Prostate gland (tissue), 2 donors: Measurements from ENCODE around the gene ARL15. TPM values are rescaled to one million over a fixed set of nuclear protein-coding genes. Genes with fewer than 3 reads are reported as not detected.

ENCODE experiments used
- DNase-seq: peaks from one replicate; pipeline ENCODE4 v3.0.0-alpha.2; 2019; ENCODE audit warnings: low spot score
- H3K27ac ChIP-seq, 2 donors: fragments of 200-600 bp; sonication (generic); 2 replicates each; pipeline ENCODE4 v1.5.1; 2017 to 2019
- H3K27me3 ChIP-seq: fragments of 200-600 bp; sonication (generic); replicated peaks from 2 replicates; pipeline ENCODE4 v1.5.1; 2019; ENCODE audit not compliant: insufficient read depth
- H3K36me3 ChIP-seq, 2 donors: fragments of 200-600 bp; sonication (generic); 1 replicate in 1 of 2; 2 replicates in 1 of 2; pipeline versions ENCODE4 v1.5.1 to v1.8.1; 2017 to 2019
- H3K4me1 ChIP-seq: fragments of 200-600 bp; sonication (generic); replicated peaks from 2 replicates; pipeline ENCODE4 v1.5.1; 2019
- H3K4me3 ChIP-seq, 2 donors: fragments of 200-600 bp; sonication (generic); 2 replicates each; pipeline ENCODE4 v1.5.1; 2017 to 2019
- H3K9me3 ChIP-seq: fragments of 200-600 bp; sonication (generic); 2 replicates; pipeline ENCODE4 v1.5.1; 2017
- POLR2A ChIP-seq: fragments of 450-650 bp; IDR thresholded peaks from one replicate; pipeline ENCODE4 v1.6.1; 2016; ENCODE audit warnings: antibody characterized with exemption, mild to moderate bottlenecking
- POLR2AphosphoS5 ChIP-seq: sonication (generic); formaldehyde crosslinking; IDR thresholded peaks from one replicate; pipeline ENCODE4 v1.6.1; 2017; ENCODE audit warnings: antibody characterized with exemption
- WGBS: methylation state at CpG from one replicate; pipeline ENCODE4 v1.1.5; 2018; 5-methylcytosine and 5-hydroxymethylcytosine counted together
- intact Hi-C: fragments of 100-400 bp; cut with DNase I; formaldehyde crosslinking; loops from one replicate; pipeline ENCODE4 v1.14.2; 2022
- total RNA-seq, 2 donors: library from RNA; depleted of rRNA; stranded (reverse); fragments of >200 nt; gene quantifications; one replicate each; pipeline ENCODE4 v1.1.0, GENCODE V29; 2016
- TF ChIP-seq, protein P1 (sequence below), 4 experiments: fragments of 200-600 bp in 2 of 4; fragments of 450-650 bp in 2 of 4; sonication (generic) in 2 of 4; IDR thresholded peaks; 1 replicate in 3 of 4; 2 replicates in 1 of 4; pipeline ENCODE4 v1.5.1; 2016 to 2019; ENCODE audit warnings: antibody characterized with exemption in 4 of 4, mild to moderate bottlenecking in 2 of 4, moderate library complexity in 2 of 4

The ARL15 gene
- total RNA-seq, 2 donors from 2014 or later: 16.1 to 38.4 TPM

DNA sequence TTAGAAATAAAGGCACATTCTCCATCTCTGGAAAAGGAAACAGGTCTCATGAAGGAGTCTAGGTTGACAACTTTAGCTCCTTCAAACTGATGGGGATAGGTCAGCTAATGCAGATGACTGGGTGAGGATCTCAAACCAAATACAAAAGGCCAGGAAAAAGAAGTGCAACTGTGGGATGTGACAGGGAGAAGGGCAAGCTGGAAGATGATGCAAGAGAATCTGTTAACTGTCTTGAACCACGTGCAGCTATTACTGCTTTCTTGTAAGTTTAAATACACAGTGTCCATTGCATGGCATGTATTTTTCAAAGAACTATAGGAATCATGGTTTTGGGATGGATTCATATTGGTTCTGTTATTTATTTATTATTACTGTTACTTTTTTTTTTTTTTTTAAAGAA, 418.1 kb downstream of the ARL15 start:
- no peak for TF ChIP-seq POLR2A
- TF ChIP-seq, protein P1, sequence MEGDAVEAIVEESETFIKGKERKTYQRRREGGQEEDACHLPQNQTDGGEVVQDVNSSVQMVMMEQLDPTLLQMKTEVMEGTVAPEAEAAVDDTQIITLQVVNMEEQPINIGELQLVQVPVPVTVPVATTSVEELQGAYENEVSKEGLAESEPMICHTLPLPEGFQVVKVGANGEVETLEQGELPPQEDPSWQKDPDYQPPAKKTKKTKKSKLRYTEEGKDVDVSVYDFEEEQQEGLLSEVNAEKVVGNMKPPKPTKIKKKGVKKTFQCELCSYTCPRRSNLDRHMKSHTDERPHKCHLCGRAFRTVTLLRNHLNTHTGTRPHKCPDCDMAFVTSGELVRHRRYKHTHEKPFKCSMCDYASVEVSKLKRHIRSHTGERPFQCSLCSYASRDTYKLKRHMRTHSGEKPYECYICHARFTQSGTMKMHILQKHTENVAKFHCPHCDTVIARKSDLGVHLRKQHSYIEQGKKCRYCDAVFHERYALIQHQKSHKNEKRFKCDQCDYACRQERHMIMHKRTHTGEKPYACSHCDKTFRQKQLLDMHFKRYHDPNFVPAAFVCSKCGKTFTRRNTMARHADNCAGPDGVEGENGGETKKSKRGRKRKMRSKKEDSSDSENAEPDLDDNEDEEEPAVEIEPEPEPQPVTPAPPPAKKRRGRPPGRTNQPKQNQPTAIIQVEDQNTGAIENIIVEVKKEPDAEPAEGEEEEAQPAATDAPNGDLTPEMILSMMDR (IDR thresholded peaks at IDR 0.05): no peak
- TF ChIP-seq POLR2AphosphoS5: no peak

DNA sequence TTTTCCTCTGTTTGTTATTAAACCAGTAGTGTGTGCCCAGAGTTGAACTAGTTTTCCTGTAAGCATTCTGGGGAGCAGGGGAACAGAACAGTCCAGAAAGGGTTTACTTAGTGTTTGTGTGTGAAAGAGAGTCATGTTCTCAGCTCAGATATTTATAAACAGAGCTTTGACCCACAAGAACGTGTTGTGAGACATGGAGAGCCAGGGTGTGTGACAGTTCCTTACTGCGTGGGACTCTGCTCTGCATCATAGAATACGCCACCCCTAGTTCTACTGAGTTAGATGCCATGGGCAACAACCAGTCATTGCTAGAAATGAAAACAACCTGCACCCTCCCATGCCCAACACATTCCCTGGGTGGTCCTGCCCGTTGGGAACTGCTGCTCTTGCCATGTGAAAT, 419.2 kb downstream of the ARL15 start:
- 59% methylated on average over 4 of the region's 4 CpGs for WGBS
- Histone ChIP-seq H3K36me3 (no peaks in the 10 kb centered on the region), H3K4me3 (no peak overlapping the region), H3K27me3 (no peaks in the 10 kb centered on the region), H3K9me3 (no peaks in the 10 kb centered on the region), H3K27ac (peak overlapping the region; percentile 38 to 61), H3K4me1 (no peaks in the 10 kb centered on the region)
- DNase-seq: no peak
- no peak for TF ChIP-seq POLR2A
- TF ChIP-seq POLR2AphosphoS5: peak; percentile 22
- TF ChIP-seq, protein P1 (IDR thresholded peaks at IDR 0.05): no peak
- intact Hi-C loops: loop anchor here (10.0 kb wide), 1 partner anchor 1096 kb away; no protein-coding TSS in a partner anchor

More for the DNA sequence above, 418.1 kb downstream of the ARL15 start:
- H3K4me3 ChIP-seq: no peak overlapping the region
- H3K9me3 ChIP-seq: no peaks in the 10 kb centered on the region
- DNase-seq: no peak
- no peaks in the 10 kb centered on the region for H3K27me3 ChIP-seq
- no peaks in the 10 kb centered on the region for H3K4me1 ChIP-seq
- 67% methylated on average over 1 of the region's 1 CpG for WGBS
- peak overlapping the region in 1 of 2 donors; percentile 38 for H3K27ac ChIP-seq
- intact Hi-C loops: loop anchor here (10.0 kb wide), 1 partner anchor 1097 kb away; no protein-coding TSS in a partner anchor
- H3K36me3 ChIP-seq: no peaks in the 10 kb centered on the region

DNA sequence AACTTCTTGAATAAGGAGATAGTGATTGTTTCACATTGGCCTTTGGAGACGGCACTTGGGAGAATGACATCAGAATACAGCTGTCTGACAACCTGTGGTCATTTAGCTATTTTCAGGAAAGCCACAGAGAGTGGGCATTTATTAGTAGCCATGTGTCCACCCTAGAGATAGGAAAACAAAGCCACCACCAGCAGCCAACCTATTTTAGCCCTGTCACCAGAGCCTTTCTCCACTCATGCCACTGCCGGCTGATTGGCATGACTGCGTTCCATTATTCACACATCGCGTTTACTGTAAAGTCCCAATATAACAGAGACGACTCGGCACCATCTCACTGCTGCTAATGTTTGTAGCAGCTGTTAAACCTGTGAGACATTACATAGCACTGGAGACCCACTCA, 419.9 kb downstream of the ARL15 start:
- 82% methylated on average over 7 of the region's 7 CpGs for WGBS
- H3K27ac ChIP-seq: peak overlapping the region; percentile 45 to 61
- no peak for DNase-seq

DNA sequence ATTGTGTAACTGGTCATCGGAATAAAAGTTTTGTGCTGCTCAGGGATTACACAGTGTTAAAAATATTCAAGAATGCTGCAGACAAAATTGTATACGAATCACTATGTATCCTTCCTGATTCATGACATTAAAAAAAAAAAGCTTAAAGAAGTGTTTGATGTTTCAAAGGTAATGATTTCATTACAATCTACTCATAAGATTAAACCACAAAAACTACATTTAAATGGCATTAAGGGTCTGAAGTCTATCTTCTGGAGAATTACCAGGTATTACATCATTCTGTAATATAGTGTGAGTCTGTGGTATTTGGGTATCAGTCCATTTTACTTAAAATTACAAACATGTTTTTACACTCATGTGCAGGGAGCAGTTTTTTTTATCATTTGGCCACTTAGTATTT, 425.5 kb downstream of the ARL15 start:
- Histone ChIP-seq H3K9me3 (no peaks in the 10 kb centered on the region), H3K4me1 (no peaks in the 10 kb centered on the region), H3K27ac (no peak overlapping the region), H3K36me3 (no peaks in the 10 kb centered on the region), H3K4me3 (no peak overlapping the region), H3K27me3 (no peaks in the 10 kb centered on the region)
- DNase-seq: no peak
- intact Hi-C loops: loop anchor here (5.0 kb wide), 1 partner anchor 327 kb away; no protein-coding TSS in a partner anchor
- WGBS: 81% methylated on average over 2 of the region's 2 CpGs
- TF ChIP-seq POLR2AphosphoS5 (no peak), POLR2A (no peak)
- TF ChIP-seq, protein P1 (IDR thresholded peaks at IDR 0.05): no peak

More for the DNA sequence above, 419.9 kb downstream of the ARL15 start:
- no peak overlapping the region for H3K4me3 ChIP-seq
- no peaks in the 10 kb centered on the region for H3K27me3 ChIP-seq
- TF ChIP-seq, protein P1 (IDR thresholded peaks at IDR 0.05): no peak
- no peak for TF ChIP-seq POLR2A
- no peak for TF ChIP-seq POLR2AphosphoS5
- intact Hi-C loops: loop anchor here (10.0 kb wide), 1 partner anchor 1096 kb away; no protein-coding TSS in a partner anchor
- H3K36me3 ChIP-seq: no peaks in the 10 kb centered on the region
- no peaks in the 10 kb centered on the region for H3K9me3 ChIP-seq
- H3K4me1 ChIP-seq: no peaks in the 10 kb centered on the region

DNA sequence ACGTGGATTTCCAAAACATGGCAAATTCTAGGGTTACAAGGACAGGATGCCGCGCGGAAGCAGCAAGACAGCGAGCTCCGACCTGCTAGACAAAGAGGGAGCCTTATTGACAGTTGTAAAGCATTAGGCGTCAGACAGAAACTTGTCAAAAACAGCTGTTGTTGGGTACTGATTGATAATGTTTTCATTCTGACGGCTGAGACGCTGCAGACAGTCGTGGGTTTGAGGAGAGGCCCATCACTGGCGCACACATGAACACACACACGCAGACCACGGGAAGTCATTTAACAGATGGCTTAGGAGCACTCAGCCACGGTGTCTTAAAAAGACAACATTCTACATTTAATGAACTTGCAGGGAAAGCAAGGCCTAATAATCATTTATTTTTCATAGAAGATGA, 426.0 kb downstream of the ARL15 start:
- Histone ChIP-seq H3K4me3 (no peak overlapping the region), H3K36me3 (no peaks in the 10 kb centered on the region), H3K9me3 (no peaks in the 10 kb centered on the region), H3K27me3 (no peaks in the 10 kb centered on the region), H3K4me1 (no peaks in the 10 kb centered on the region), H3K27ac (no peak overlapping the region)
- TF ChIP-seq POLR2A (no peak), POLR2AphosphoS5 (no peak)
- TF ChIP-seq, protein P1 (IDR thresholded peaks at IDR 0.05): no peak
- intact Hi-C loops: loop anchor here (5.0 kb wide), 1 partner anchor 328 kb away; no protein-coding TSS in a partner anchor
- 68% methylated on average over 14 of the region's 14 CpGs for WGBS
- DNase-seq: no peak
